Measurements from ENCODE around the gene REV1.

The REV1 gene

GRCh38 chr2:99445065-99445464 is 44.8 kb downstream of the REV1 start:
- no peak for DNase-seq

- DNase-seq, result no peak
These were observed 45.6 kb downstream of the REV1 start for GRCh38 chr2:99444222-99444621.

- no peak for DNase-seq
These were observed 47.0 kb downstream of the REV1 start for GRCh38 chr2:99442837-99443236.

GRCh38 chr2:99439971-99440505 is 49.8 kb downstream of the REV1 start:
- no peak for DNase-seq

- no peak for DNase-seq
These were observed 52.9 kb downstream of the REV1 start for GRCh38 chr2:99436874-99437273.

- DNase-seq, result no peak
These were observed 56.5 kb downstream of the REV1 start for GRCh38 chr2:99433340-99433739.

GRCh38 chr2:99431587-99432275 is 58.1 kb downstream of the REV1 start:
- DNase-seq, result no peak

- no peak for DNase-seq
These were observed 59.1 kb downstream of the REV1 start for GRCh38 chr2:99430614-99431291.

- DNase-seq, result no peak
These were observed 64.8 kb downstream of the REV1 start for GRCh38 chr2:99425022-99425421.

GRCh38 chr2:99424371-99424770 is 65.4 kb downstream of the REV1 start:
- no peak for DNase-seq

GRCh38 chr2:99422599-99422998 is 67.2 kb downstream of the REV1 start:
- DNase-seq, result no peak

- no peak for DNase-seq
These were observed 68.3 kb downstream of the REV1 start for GRCh38 chr2:99421469-99421868.

GRCh38 chr2:99420751-99421299 is 69.0 kb downstream of the REV1 start:
- no peak for DNase-seq

- no peak for DNase-seq
These were observed 69.8 kb downstream of the REV1 start for GRCh38 chr2:99420031-99420430.

- no peak for DNase-seq
These were observed 72.4 kb downstream of the REV1 start for GRCh38 chr2:99417396-99417795.

GRCh38 chr2:99414566-99414965 is 75.3 kb downstream of the REV1 start:
- DNase-seq, result no peak

- DNase-seq, result no peak
These were observed 79.5 kb downstream of the REV1 start for GRCh38 chr2:99410276-99410675.

GRCh38 chr2:99406137-99406536 is 83.7 kb downstream of the REV1 start:
- no peak for DNase-seq

- DNase-seq, result no peak
These were observed 84.8 kb downstream of the REV1 start for GRCh38 chr2:99404797-99405669.

GRCh38 chr2:99404039-99404796 is 85.6 kb downstream of the REV1 start:
- no peak for DNase-seq

GRCh38 chr2:99403524-99403923 is 86.3 kb downstream of the REV1 start:
- no peak for DNase-seq

- DNase-seq, result no peak
These were observed 86.7 kb downstream of the REV1 start for GRCh38 chr2:99403084-99403483.
